Gastroesophageal sphincter (tissue), 4 donors: ENCODE results near the gene MARK3. TPM values are rescaled to one million over a fixed set of nuclear protein-coding genes. Genes with fewer than 3 reads are reported as not detected.

Experiments
- ATAC-seq: fragments of 150-250 bp; one replicate; pipeline ENCODE4 v1.9.1; 2016; ENCODE audit warnings: mild to moderate bottlenecking, moderate library complexity
- H3K27ac ChIP-seq, 4 donors: fragments of 200-600 bp; sonication (generic) in 3 of 4; 1 replicate in 3 of 4; 2 replicates in 1 of 4; pipeline ENCODE4 v1.5.1; 2016 to 2019
- H3K27me3 ChIP-seq: fragments of 200-600 bp; sonication (generic); one replicate; pipeline ENCODE4 v1.5.1; 2019
- H3K36me3 ChIP-seq, 2 donors: fragments of 200-600 bp; sonication (generic); one replicate each; pipeline ENCODE4 v1.5.1; 2019; ENCODE audit warnings: control low read depth in 1 of 2
- H3K4me1 ChIP-seq, 3 donors: fragments of 200-600 bp; sonication (generic); 1 replicate in 2 of 3; 2 replicates in 1 of 3; pipeline ENCODE4 v1.5.1; 2016 to 2019; ENCODE audit warnings: control low read depth in 2 of 3
- H3K4me3 ChIP-seq, 2 donors: fragments of 200-600 bp; sonication (generic); one replicate each; pipeline ENCODE4 v1.5.1; 2019; ENCODE audit warnings: mild to moderate bottlenecking in 1 of 2, moderate library complexity in 1 of 2
- H3K9me3 ChIP-seq, 3 donors: fragments of 200-600 bp; sonication (generic); one replicate each; pipeline ENCODE4 v1.5.1; 2017 to 2019; ENCODE audit warnings: control low read depth in 2 of 3
- EP300 ChIP-seq: sonication (generic); formaldehyde crosslinking; IDR thresholded peaks from one replicate; pipeline ENCODE4 v1.6.1; 2017; ENCODE audit warnings: antibody characterized with exemption, mild to moderate bottlenecking
- POLR2A ChIP-seq, 2 donors: fragments of 450-650 bp; IDR thresholded peaks; one replicate each; pipeline ENCODE4 v1.6.1; 2017; ENCODE audit warnings: antibody characterized with exemption in 2 of 2, mild to moderate bottlenecking in 2 of 2, moderate library complexity in 1 of 2
- POLR2AphosphoS5 ChIP-seq: sonication (generic); formaldehyde crosslinking; IDR thresholded peaks from one replicate; pipeline ENCODE4 v1.6.1; 2017; ENCODE audit warnings: antibody characterized with exemption
- WGBS, 2 donors: methylation state at CpG; one replicate each; pipeline ENCODE4 v1.1.5; 2018; ENCODE audit warnings: low coverage in 1 of 2; 5-methylcytosine and 5-hydroxymethylcytosine counted together
- total RNA-seq, 4 donors: library from RNA; depleted of rRNA; stranded (reverse); fragments of >200 nt; gene quantifications; one replicate each; pipeline ENCODE4 v1.1.0, GENCODE V29; 2016
- TF ChIP-seq, protein P1 (sequence below), 4 experiments: fragments of 200-600 bp in 2 of 4; fragments of 450-650 bp in 2 of 4; sonication (generic) in 1 of 4; IDR thresholded peaks; one replicate each; pipeline ENCODE4 v1.5.1; 2017 to 2019; ENCODE audit warnings: antibody characterized with exemption in 4 of 4, mild to moderate bottlenecking in 2 of 4, moderate library complexity in 2 of 4

Gene MARK3
- total RNA-seq, 4 donors from 2014 or later, result 65.1 to 127 (median 70.4) TPM

DNA sequence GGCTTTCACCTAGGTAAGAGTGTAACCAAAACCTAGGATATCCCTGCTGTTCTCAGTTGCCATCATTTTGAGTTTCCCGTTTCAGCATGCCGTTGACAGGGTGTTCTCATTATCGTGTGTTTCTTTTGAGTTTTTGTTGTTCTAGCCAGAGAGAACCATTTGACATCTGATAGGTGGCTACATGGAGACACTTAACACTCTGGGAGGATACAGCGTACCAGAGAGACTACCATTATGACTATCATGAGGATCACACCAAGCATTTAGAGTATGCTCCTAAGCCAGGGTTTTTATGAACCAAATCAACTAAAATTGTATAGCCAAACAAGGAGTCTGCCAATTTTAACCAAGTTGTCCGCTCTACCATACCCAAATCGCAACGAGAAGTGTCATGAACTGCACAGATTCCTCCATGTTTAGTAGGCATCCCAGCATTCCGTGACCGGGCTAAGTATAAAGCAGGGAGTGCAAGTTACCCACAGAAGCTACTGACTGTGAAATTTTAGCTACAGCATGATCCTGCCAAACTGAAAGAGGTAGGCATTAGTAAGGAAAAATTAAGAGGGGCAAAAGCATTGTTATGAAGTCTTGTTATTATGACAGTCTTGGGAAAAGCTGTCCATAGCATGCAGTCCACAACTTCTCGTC lies 48.8 kb downstream of the MARK3 start:
- no peaks in the 10 kb centered on the region for H3K27me3 ChIP-seq
- H3K9me3 ChIP-seq, result no peaks in the 10 kb centered on the region
- peaks cover 0 to 39% (median 0%) of the 10 kb centered on the region in 3 donors for H3K4me1 ChIP-seq
- H3K27ac ChIP-seq, result no peak overlapping the region
- H3K4me3 ChIP-seq, result no peak overlapping the region
- 87 to 88% methylated on average over 5 to 10 of the region's 10 CpGs for WGBS, 2 donors
- peaks cover 0 to 8% of the 10 kb centered on the region in 2 donors for H3K36me3 ChIP-seq
- ATAC-seq, result no peak
- TF ChIP-seq, protein P1, sequence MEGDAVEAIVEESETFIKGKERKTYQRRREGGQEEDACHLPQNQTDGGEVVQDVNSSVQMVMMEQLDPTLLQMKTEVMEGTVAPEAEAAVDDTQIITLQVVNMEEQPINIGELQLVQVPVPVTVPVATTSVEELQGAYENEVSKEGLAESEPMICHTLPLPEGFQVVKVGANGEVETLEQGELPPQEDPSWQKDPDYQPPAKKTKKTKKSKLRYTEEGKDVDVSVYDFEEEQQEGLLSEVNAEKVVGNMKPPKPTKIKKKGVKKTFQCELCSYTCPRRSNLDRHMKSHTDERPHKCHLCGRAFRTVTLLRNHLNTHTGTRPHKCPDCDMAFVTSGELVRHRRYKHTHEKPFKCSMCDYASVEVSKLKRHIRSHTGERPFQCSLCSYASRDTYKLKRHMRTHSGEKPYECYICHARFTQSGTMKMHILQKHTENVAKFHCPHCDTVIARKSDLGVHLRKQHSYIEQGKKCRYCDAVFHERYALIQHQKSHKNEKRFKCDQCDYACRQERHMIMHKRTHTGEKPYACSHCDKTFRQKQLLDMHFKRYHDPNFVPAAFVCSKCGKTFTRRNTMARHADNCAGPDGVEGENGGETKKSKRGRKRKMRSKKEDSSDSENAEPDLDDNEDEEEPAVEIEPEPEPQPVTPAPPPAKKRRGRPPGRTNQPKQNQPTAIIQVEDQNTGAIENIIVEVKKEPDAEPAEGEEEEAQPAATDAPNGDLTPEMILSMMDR (IDR thresholded peaks at IDR 0.05), result no peak
- no peak for TF ChIP-seq EP300
- TF ChIP-seq POLR2AphosphoS5, result no peak
- TF ChIP-seq POLR2A (IDR thresholded peaks at IDR 0.05), result no peak

GRCh38 chr14:103434868-103435442 lies 49.7 kb downstream of the MARK3 start:
- TF ChIP-seq POLR2AphosphoS5 (no peak), EP300 (no peak), POLR2A (IDR thresholded peaks at IDR 0.05) (no peak)
- TF ChIP-seq, protein P1 (IDR thresholded peaks at IDR 0.05), result no peak
- H3K4me3 ChIP-seq, result no peak overlapping the region
- H3K27ac ChIP-seq, result peak overlapping the region in 1 of 4 donors; percentile 11
- peaks cover 0 to 35% (median 0%) of the 10 kb centered on the region in 3 donors for H3K4me1 ChIP-seq
- no peaks in the 10 kb centered on the region for H3K9me3 ChIP-seq
- WGBS, 2 donors, result 59 to 72% methylated on average over 3 to 4 of the region's 6 CpGs
- no peak for ATAC-seq
- H3K36me3 ChIP-seq, result peaks cover 0 to 17% of the 10 kb centered on the region in 2 donors
- no peaks in the 10 kb centered on the region for H3K27me3 ChIP-seq

GRCh38 chr14:103436533-103436932 lies 51.3 kb downstream of the MARK3 start:
- ATAC-seq, result no peak
- WGBS, 2 donors, result 76 to 100% methylated on average over 3 to 5 of the region's 5 CpGs

GRCh38 chr14:103442288-103442687 lies 57.1 kb downstream of the MARK3 start:
- H3K27ac ChIP-seq, result no peak overlapping the region
- peaks cover 0 to 23% (median 3%) of the 10 kb centered on the region in 3 donors for H3K4me1 ChIP-seq
- TF ChIP-seq POLR2AphosphoS5 (no peak), EP300 (no peak), POLR2A (IDR thresholded peaks at IDR 0.05) (no peak)
- TF ChIP-seq, protein P1 (IDR thresholded peaks at IDR 0.05), result no peak
- H3K9me3 ChIP-seq, result no peaks in the 10 kb centered on the region
- peaks cover 0 to 19% of the 10 kb centered on the region in 2 donors for H3K36me3 ChIP-seq
- ATAC-seq, result no peak
- H3K4me3 ChIP-seq, result no peak overlapping the region
- no peaks in the 10 kb centered on the region for H3K27me3 ChIP-seq
- 83 to 94% methylated on average over 5 to 6 of the region's 6 CpGs for WGBS, 2 donors

More at GRCh38 chr14:103436533-103436932, 51.3 kb downstream of the MARK3 start:
- H3K4me3 ChIP-seq, result no peak overlapping the region
- TF ChIP-seq EP300 (no peak), POLR2A (IDR thresholded peaks at IDR 0.05) (no peak), POLR2AphosphoS5 (no peak)
- TF ChIP-seq, protein P1 (IDR thresholded peaks at IDR 0.05), result no peak
- no peaks in the 10 kb centered on the region for H3K9me3 ChIP-seq
- no peaks in the 10 kb centered on the region for H3K27me3 ChIP-seq
- H3K36me3 ChIP-seq, result peaks cover 0 to 23% of the 10 kb centered on the region in 2 donors
- no peak overlapping the region for H3K27ac ChIP-seq
- peaks cover 0 to 29% (median 0%) of the 10 kb centered on the region in 3 donors for H3K4me1 ChIP-seq

DNA sequence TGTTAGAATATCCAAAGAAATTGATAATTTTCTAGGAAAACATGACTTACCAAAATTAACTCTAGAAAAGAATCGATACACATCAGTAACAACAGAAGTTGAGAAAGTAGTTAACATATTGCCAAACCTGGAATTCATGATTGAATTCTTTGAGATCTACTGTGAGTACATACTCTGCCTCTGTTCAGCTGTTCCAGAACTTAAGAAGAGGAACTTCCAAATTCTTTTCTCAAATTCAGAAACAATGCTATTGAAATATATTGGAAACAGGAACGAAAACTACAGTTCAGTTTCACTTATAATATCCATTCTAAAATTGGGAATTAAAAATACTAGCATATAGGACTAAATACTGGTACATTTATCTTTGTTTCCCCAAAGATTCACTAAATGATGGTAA lies 57.9 kb downstream of the MARK3 start:
- Histone ChIP-seq H3K4me3 (no peak overlapping the region), H3K4me1 (peaks cover 0 to 31% (median 3%) of the 10 kb centered on the region in 3 donors), H3K27me3 (no peaks in the 10 kb centered on the region), H3K36me3 (peaks cover 0 to 19% of the 10 kb centered on the region in 2 donors), H3K9me3 (no peaks in the 10 kb centered on the region), H3K27ac (no peak overlapping the region)
- TF ChIP-seq, protein P1 (IDR thresholded peaks at IDR 0.05), result no peak
- no peak for TF ChIP-seq EP300
- TF ChIP-seq POLR2A (IDR thresholded peaks at IDR 0.05), result no peak
- TF ChIP-seq POLR2AphosphoS5, result no peak
- WGBS, 2 donors, result 78 to 100% methylated on average over 2 of the region's 2 CpGs
- no peak for ATAC-seq
